PC-3 (cell line): ENCODE results near the gene TPX2. TPM values are rescaled to one million over a fixed set of nuclear protein-coding genes. Genes with fewer than 3 reads are reported as not detected.

Source experiments
- ATAC-seq: fragments of 200-7000 bp; cut with Tn5 transposase; 2 replicates; pipeline ENCODE4 v1.9.1; 2020; ENCODE audit warnings: mild to moderate bottlenecking, moderate library complexity
- Bru-seq: library from RNA; stranded (reverse); fragments of 400-500 nt; gene quantifications from one replicate; lab custom pipeline; 2021; lab: Mats Ljungman, UMichigan
- BruChase-seq, 2 experiments: library from RNA; stranded (reverse); fragments of 400-500 nt; gene quantifications; one replicate each; lab custom pipeline; 2021; lab: Mats Ljungman, UMichigan
- BruUV-seq: library from RNA; stranded (reverse); fragments of 400-500 nt; replicated peaks from 2 replicates; lab custom pipeline; 2021; lab: Mats Ljungman, UMichigan
- CTCF ChIA-PET: fragments of 300-600 bp; sonication (Branson Sonifier 250); formaldehyde crosslinking; loops from one replicate; lab custom pipeline; 2022; ENCODE audit warnings: antibody characterized with exemption; lab: Charles Lee
- POLR2A ChIA-PET: fragments of 300-600 bp; sonication (Branson Sonifier 250); formaldehyde crosslinking; loops from one replicate; lab custom pipeline; 2022; ENCODE audit warnings: antibody characterized with exemption; ENCODE audit not compliant: unreplicated experiment; lab: Charles Lee
- DNase-seq: peaks from one replicate; pipeline ENCODE4 v3.0.0-alpha.2; 2015
- H2AFZ ChIP-seq: fragments of 300-600 bp; sonication (generic); 2 replicates; pipeline ENCODE4 v1.6.0; 2016; ENCODE audit warnings: antibody characterized with exemption, low read length
- H3F3A ChIP-seq: fragments of 300-600 bp; sonication (generic); one replicate; pipeline ENCODE4 v1.6.0; 2017; ENCODE audit warnings: antibody characterized with exemption, low read length, control low read depth, mild to moderate bottlenecking; ENCODE audit not compliant: unreplicated experiment
- H3K27ac ChIP-seq: fragments of 300-600 bp; sonication (generic); 2 replicates; pipeline ENCODE4 v1.5.1; 2016; ENCODE audit warnings: mild to moderate bottlenecking, low read length
- H3K27me3 ChIP-seq: fragments of 300-600 bp; sonication (generic); 2 replicates; pipeline ENCODE4 v1.6.1; 2016; ENCODE audit warnings: low read length, mixed read lengths
- H3K36me3 ChIP-seq: fragments of 300-600 bp; sonication (generic); 2 replicates; pipeline ENCODE4 v1.6.1; 2016; ENCODE audit warnings: low read depth, mixed run types, low read length, mixed read lengths
- H3K4me1 ChIP-seq: fragments of 300-600 bp; sonication (generic); 2 replicates; pipeline ENCODE4 v1.5.1; 2016; ENCODE audit warnings: low read length; ENCODE audit not compliant: insufficient read depth
- H3K4me2 ChIP-seq: fragments of 300-600 bp; sonication (generic); 2 replicates; pipeline ENCODE4 v1.6.0; 2016; ENCODE audit warnings: low read length
- H3K4me3 ChIP-seq: fragments of 300-600 bp; sonication (generic); 2 replicates; pipeline ENCODE4 v1.5.1; 2016; ENCODE audit warnings: mild to moderate bottlenecking, low read length, mixed read lengths
- H3K79me2 ChIP-seq: fragments of 300-600 bp; sonication (generic); 2 replicates; pipeline ENCODE4 v1.6.1; 2017; ENCODE audit warnings: low read length, mixed read lengths
- H3K9ac ChIP-seq: fragments of 300-600 bp; sonication (generic); 2 replicates; pipeline ENCODE4 v1.6.0; 2016; ENCODE audit warnings: mild to moderate bottlenecking, low read length
- H3K9me2 ChIP-seq: fragments of 300-600 bp; sonication (generic); replicated peaks from 2 replicates; pipeline ENCODE4 v1.6.1; 2016; ENCODE audit warnings: mixed run types, low read length, mixed read lengths
- H3K9me3 ChIP-seq: fragments of 300-600 bp; sonication (generic); 2 replicates; pipeline ENCODE4 v1.6.1; 2016; ENCODE audit warnings: low read length, mixed read lengths
- H4K20me1 ChIP-seq: fragments of 300-600 bp; sonication (generic); 2 replicates; pipeline ENCODE4 v1.6.1; 2016; ENCODE audit warnings: low read length, mixed read lengths
- CTCF ChIP-seq: fragments of 300-600 bp; sonication (generic); conservative IDR thresholded peaks from 2 replicates; pipeline ENCODE4 v1.5.1; 2017; ENCODE audit warnings: antibody characterized with exemption, low read depth, mild to moderate bottlenecking, low read length
- EZH2 ChIP-seq: fragments of 300-600 bp; sonication (generic); IDR thresholded peaks from one replicate; pipeline ENCODE4 v1.6.1; 2017; ENCODE audit warnings: antibody characterized with exemption, mild to moderate bottlenecking, low read length; ENCODE audit not compliant: unreplicated experiment
- EZH2phosphoT487 ChIP-seq: fragments of 300-600 bp; sonication (generic); IDR thresholded peaks from 2 replicates; pipeline ENCODE4 v1.6.1; 2018; ENCODE audit warnings: mild to moderate bottlenecking, antibody characterized with exemption, low read length, borderline replicate concordance
- intact Hi-C: fragments of 100-400 bp; cut with micrococcal nuclease; formaldehyde crosslinking; loops from 2 replicates; pipeline ENCODE4 v1.9.0; 2023
- long read RNA-seq: library from polyadenylated mRNA; unstranded; transcript quantifications from one replicate; pipeline ENCODE4 v2.0.0, GENCODE V29; 2021; ENCODE audit not compliant: unreplicated experiment
- total RNA-seq: library from RNA; depleted of rRNA; stranded (reverse); fragments of >200 nt; gene quantifications from 2 replicates; pipeline ENCODE4 v1.2.3, GENCODE V29; 2014; rRNA removed

The TPX2 gene
- total RNA-seq (128 and 151 TPM in 2 replicates), Bru-seq, nascent RNA (percentile 85 among the genes with signal in this experiment), BruChase-seq, experiment 1, labeled RNA remaining after a 6-hour chase (percentile 86 among the genes with signal in this experiment), BruChase-seq, experiment 2, labeled RNA remaining after a 2-hour chase (percentile 57 among the genes with signal in this experiment)
- long read RNA-seq, transcript TPX2-201 (18 exons, 3,497 nt), result major isoform, 32 of 62 reads
- long read RNA-seq, partial matches to known transcripts, result 23 of 62 reads
- long read RNA-seq, other reads (novel, unspliced or antisense), result 7 of 62 reads

- peaks cover 16% of the 10 kb centered on the region; the same call in 1 of the 2 replicates for H3K4me1 ChIP-seq
- H3K4me2 ChIP-seq, result peak within 1 kb of the TSS; percentile 92
- H4K20me1 ChIP-seq, result peaks cover 4% of the 10 kb centered on the region; the same call in 1 of the 2 replicates
- H3K27ac ChIP-seq, result peak within 1 kb of the TSS; percentile 75
- peak within 1 kb of the TSS; percentile 84 for H3K4me3 ChIP-seq
- H3K9me3 ChIP-seq, result no peaks in the 10 kb centered on the region
- peaks cover 61% of the 10 kb centered on the region for H3K79me2 ChIP-seq
- TF ChIP-seq EZH2 (no peak), CTCF (peak; percentile 26; the same call in 1 of the 2 replicates), EZH2phosphoT487 (no peak)
- no TSS peak for BruUV-seq
- peaks cover 7% of the 10 kb centered on the region; the same call in 1 of the 2 replicates for H3K36me3 ChIP-seq
- DNase-seq, result peak; percentile 98
- H3K9me2 ChIP-seq, result no peaks in the 10 kb centered on the region
- POLR2A ChIA-PET, result interaction anchor here (0.6 to 1.1 kb wide), 3 partner anchors 10 to 135 kb away, joined by 3 to 4 read pairs (median 3); no protein-coding TSS in a partner anchor
- no peaks in the 10 kb centered on the region for H3F3A ChIP-seq
- H2AFZ ChIP-seq, result peak within 1 kb of the TSS; percentile 86
- peak; percentile 96 for ATAC-seq
- intact Hi-C loops, result no loop called here
- CTCF ChIA-PET, result interaction anchor here (0.7 to 1.5 kb wide), 3 partner anchors 15 to 98 kb away, joined by 3 to 11 read pairs (median 5); no protein-coding TSS in a partner anchor
- peak within 1 kb of the TSS; percentile 90 for H3K9ac ChIP-seq
- H3K27me3 ChIP-seq, result no peaks in the 10 kb centered on the region
Observed at GRCh38 chr20:31738729-31739549, at the start of gene TPX2. Gene TPX2 (plus strand): TSS chr20:31739290. CDS start chr20:31757477, 18,187 bp downstream.

- Histone ChIP-seq H3K9ac (no peak overlapping the region), H4K20me1 (peaks cover 21% of the 10 kb centered on the region), H3K4me3 (no peak overlapping the region), H3K27ac (no peak overlapping the region), H3K79me2 (peaks cover 92% of the 10 kb centered on the region), H3K4me2 (no peak overlapping the region), H2AFZ (no peak overlapping the region), H3K36me3 (peaks cover 70% of the 10 kb centered on the region), H3K4me1 (peaks cover 23% of the 10 kb centered on the region), H3K9me3 (no peaks in the 10 kb centered on the region), H3F3A (peaks cover 5% of the 10 kb centered on the region), H3K27me3 (no peaks in the 10 kb centered on the region), H3K9me2 (no peaks in the 10 kb centered on the region)
- ATAC-seq (no peak), DNase-seq (peak; percentile 1)
- POLR2A ChIA-PET, result interaction anchor here (0.6 kb wide), 1 partner anchor 26 kb away, joined by 3 read pairs; no protein-coding TSS in a partner anchor
- CTCF ChIA-PET, result no interaction called here
- TF ChIP-seq EZH2 (no peak), CTCF (no peak), EZH2phosphoT487 (no peak)
- intact Hi-C loops, result no loop called here
- no TSS peak for BruUV-seq
Observed at GRCh38 chr20:31690124-31690666, 48.9 kb upstream of the TPX2 start.
